Measurements from ENCODE around the gene HIF1A.

The HIF1A gene

DNA sequence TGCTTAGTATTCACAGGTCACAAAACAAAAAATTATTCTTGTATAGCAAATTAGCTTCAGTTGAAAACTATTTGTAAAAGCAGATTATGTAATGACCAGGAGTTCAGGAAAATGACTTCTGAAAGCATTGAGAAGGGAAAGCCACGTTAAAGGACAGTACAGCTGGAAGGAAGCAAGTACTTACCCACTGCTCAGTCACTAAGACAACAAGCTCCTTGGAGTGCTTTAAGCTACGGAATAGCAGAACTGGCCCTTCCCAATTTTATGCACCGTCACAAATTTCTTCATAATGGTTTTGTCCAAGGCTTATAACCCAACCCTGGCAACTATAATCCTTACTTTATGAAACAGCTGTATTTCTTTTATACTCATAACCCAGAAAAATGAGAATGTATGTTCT is 54.0 kb downstream of the HIF1A start:
- Histone ChIP-seq H3K9me3 (ENCODE audit: insufficient read depth, low read length) (no peaks in the 10 kb centered on the region), H3K4me3 (ENCODE audit: insufficient read depth, low read length, poor library complexity, severe bottlenecking) (peak overlapping the region; percentile 30), H3K27me3 (ENCODE audit: low read length) (no peaks in the 10 kb centered on the region), H3K9ac (ENCODE audit: low read length) (peak overlapping the region; percentile 71; the same call in 1 of the 2 replicates), H3F3A (ENCODE audit: insufficient read depth) (peaks cover 68% of the 10 kb centered on the region), H2AFZ (ENCODE audit: low read depth, low read length, severe bottlenecking) (no peak overlapping the region), H4K20me1 (ENCODE audit: low read depth, low read length) (0 out of 2 replicates have a peak, but pooled peaks cover 6% of the 10 kb centered on the region), H3K79me2 (ENCODE audit: insufficient read depth, low read length) (peaks cover 29% of the 10 kb centered on the region; the same call in 1 of the 2 replicates), H3K9me2 (replicated peaks; ENCODE audit: insufficient read depth, low read length) (no peaks in the 10 kb centered on the region), H3K27ac (ENCODE audit: low read depth, low read length) (peak overlapping the region; percentile 19; the same call in 1 of the 2 replicates), H3K36me3 (ENCODE audit: low read length) (peaks cover 33% of the 10 kb centered on the region), H3K4me2 (ENCODE audit: low read depth, low read length, poor library complexity, severe bottlenecking) (peak overlapping the region; percentile 83)
- TF ChIP-seq EZH2phosphoT487 (conservative IDR thresholded peaks at IDR 0.05; ENCODE audit: low read length) = no peak
- TF ChIP-seq, protein P1, sequence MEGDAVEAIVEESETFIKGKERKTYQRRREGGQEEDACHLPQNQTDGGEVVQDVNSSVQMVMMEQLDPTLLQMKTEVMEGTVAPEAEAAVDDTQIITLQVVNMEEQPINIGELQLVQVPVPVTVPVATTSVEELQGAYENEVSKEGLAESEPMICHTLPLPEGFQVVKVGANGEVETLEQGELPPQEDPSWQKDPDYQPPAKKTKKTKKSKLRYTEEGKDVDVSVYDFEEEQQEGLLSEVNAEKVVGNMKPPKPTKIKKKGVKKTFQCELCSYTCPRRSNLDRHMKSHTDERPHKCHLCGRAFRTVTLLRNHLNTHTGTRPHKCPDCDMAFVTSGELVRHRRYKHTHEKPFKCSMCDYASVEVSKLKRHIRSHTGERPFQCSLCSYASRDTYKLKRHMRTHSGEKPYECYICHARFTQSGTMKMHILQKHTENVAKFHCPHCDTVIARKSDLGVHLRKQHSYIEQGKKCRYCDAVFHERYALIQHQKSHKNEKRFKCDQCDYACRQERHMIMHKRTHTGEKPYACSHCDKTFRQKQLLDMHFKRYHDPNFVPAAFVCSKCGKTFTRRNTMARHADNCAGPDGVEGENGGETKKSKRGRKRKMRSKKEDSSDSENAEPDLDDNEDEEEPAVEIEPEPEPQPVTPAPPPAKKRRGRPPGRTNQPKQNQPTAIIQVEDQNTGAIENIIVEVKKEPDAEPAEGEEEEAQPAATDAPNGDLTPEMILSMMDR (IDR thresholded peaks at IDR 0.05; ENCODE audit: insufficient read depth, low read length, poor library complexity, severe bottlenecking) = no peak

DNA sequence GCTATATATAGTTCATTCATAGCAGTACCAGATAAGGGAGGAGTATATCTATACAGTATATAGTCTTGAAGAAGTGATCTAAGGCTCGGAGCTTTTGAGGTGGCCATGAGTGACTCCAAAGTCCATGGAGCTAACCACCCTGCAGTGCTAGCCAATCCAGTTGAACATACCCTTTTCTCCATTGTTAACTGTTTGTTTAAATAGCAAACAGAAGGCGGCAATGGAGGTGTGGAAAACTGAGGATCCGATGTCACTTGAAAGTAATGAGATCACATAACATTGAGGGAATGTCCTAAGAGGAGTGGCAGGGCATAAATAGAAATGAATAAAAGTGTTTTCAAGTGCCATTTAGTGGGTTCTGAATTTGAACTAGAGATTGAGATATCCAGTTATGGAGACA is 54.6 kb downstream of the HIF1A start:
- H2AFZ ChIP-seq (ENCODE audit: low read depth, low read length, severe bottlenecking) = no peak overlapping the region
- peak overlapping the region; percentile 56 for H3K4me3 ChIP-seq (ENCODE audit: insufficient read depth, low read length, poor library complexity, severe bottlenecking)
- H3K36me3 ChIP-seq (ENCODE audit: low read length) = peaks cover 29% of the 10 kb centered on the region

DNA sequence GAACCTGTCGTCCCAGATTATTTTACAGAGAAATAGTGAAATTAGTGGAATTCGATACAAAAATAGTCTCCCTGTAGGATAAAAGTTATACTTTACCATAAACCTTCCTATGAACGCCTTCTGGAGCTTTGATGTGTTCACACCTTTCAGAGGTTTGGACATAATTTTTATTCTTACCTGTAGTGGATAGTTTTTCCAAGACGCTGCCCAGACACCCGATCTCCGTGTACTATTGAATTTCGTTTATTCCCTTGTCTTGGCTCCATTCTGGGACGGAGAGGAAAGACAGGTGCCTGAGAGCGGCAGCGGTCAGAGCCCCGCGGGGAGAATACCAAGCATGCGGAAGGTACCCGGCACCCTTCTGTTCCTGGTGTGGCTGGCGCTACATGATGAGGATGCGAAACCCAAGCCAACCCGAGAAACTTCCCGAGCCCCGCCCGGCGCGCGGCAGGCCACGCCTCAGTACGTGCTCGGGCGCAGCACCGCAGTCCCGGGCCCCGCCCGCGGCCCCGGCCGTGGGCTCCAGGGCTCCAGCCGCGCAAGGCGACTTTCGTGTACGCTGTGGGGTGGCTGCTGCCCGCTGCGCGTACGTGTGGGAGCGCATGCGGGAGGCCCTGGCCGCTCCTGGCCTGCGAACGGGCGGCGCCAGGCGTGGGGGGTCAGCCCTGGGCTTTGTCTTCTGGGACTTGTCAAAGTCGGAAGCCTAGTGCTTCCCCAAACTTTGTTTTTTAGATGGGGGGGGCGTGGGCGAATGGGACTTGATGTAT is 55.6 kb downstream of the HIF1A start:
- H3K4me3 ChIP-seq (ENCODE audit: insufficient read depth, low read length, poor library complexity, severe bottlenecking) = peak overlapping the region; percentile 56
- peak overlapping the region; percentile 71 for H3K9ac ChIP-seq (ENCODE audit: low read length)
- no peaks in the 10 kb centered on the region for H3K9me3 ChIP-seq (ENCODE audit: insufficient read depth, low read length)
- no peaks in the 10 kb centered on the region for H3K9me2 ChIP-seq (replicated peaks; ENCODE audit: insufficient read depth, low read length)
- H3K79me2 ChIP-seq (ENCODE audit: insufficient read depth, low read length) = peaks cover 29% of the 10 kb centered on the region; the same call in 1 of the 2 replicates
- 0 out of 2 replicates have a peak, but pooled peaks cover 6% of the 10 kb centered on the region for H4K20me1 ChIP-seq (ENCODE audit: low read depth, low read length)
- peak overlapping the region; percentile 79 for H2AFZ ChIP-seq (ENCODE audit: low read depth, low read length, severe bottlenecking)
- peak overlapping the region; percentile 83 for H3K4me2 ChIP-seq (ENCODE audit: low read depth, low read length, poor library complexity, severe bottlenecking)
- H3K27me3 ChIP-seq (ENCODE audit: low read length) = no peaks in the 10 kb centered on the region
- peaks cover 56% of the 10 kb centered on the region for H3F3A ChIP-seq (ENCODE audit: insufficient read depth)
- TF ChIP-seq, protein P1 (IDR thresholded peaks at IDR 0.05; ENCODE audit: insufficient read depth, low read length, poor library complexity, severe bottlenecking) = no peak
- no peak for TF ChIP-seq EZH2phosphoT487 (conservative IDR thresholded peaks at IDR 0.05; ENCODE audit: low read length)
- H3K27ac ChIP-seq (ENCODE audit: low read depth, low read length) = peak overlapping the region; percentile 4; the same call in 1 of the 2 replicates
- H3K36me3 ChIP-seq (ENCODE audit: low read length) = peaks cover 20% of the 10 kb centered on the region

More for the DNA sequence above, 54.6 kb downstream of the HIF1A start:
- peaks cover 29% of the 10 kb centered on the region; the same call in 1 of the 2 replicates for H3K79me2 ChIP-seq (ENCODE audit: insufficient read depth, low read length)
- peak overlapping the region; percentile 83 for H3K4me2 ChIP-seq (ENCODE audit: low read depth, low read length, poor library complexity, severe bottlenecking)
- peaks cover 63% of the 10 kb centered on the region for H3F3A ChIP-seq (ENCODE audit: insufficient read depth)
- H3K9me2 ChIP-seq (replicated peaks; ENCODE audit: insufficient read depth, low read length) = no peaks in the 10 kb centered on the region
- H3K27me3 ChIP-seq (ENCODE audit: low read length) = no peaks in the 10 kb centered on the region
- H3K9me3 ChIP-seq (ENCODE audit: insufficient read depth, low read length) = no peaks in the 10 kb centered on the region
- H4K20me1 ChIP-seq (ENCODE audit: low read depth, low read length) = 0 out of 2 replicates have a peak, but pooled peaks cover 6% of the 10 kb centered on the region
- peak overlapping the region; percentile 19; the same call in 1 of the 2 replicates for H3K27ac ChIP-seq (ENCODE audit: low read depth, low read length)
- no peak for TF ChIP-seq EZH2phosphoT487 (conservative IDR thresholded peaks at IDR 0.05; ENCODE audit: low read length)
- H3K9ac ChIP-seq (ENCODE audit: low read length) = peak overlapping the region; percentile 71
